ENCODE results near the gene ADCY4. TPM values are rescaled to one million over a fixed set of nuclear protein-coding genes. Genes with fewer than 3 reads are reported as not detected.

ADCY4 gene
- total and polyA plus RNA-seq, 2 of the 13 experiments (the other 11 are each of a cell fraction or from before 2014, with no cell fraction given): 0.03 TPM; not detected in 1

- no peak for TF ChIP-seq ZNF580 (CRISPR knock-in tag; IDR thresholded peaks at IDR 0.05; ENCODE audit: borderline replicate concordance, low read depth)
- no peak for TF ChIP-seq ZC3H4 (CRISPR knock-in tag; IDR thresholded peaks at IDR 0.05; ENCODE audit: borderline replicate concordance)
- peak; percentile 0; the same call in 1 of the 2 replicates for TF ChIP-seq HES4 (CRISPR knock-in tag; IDR thresholded peaks at IDR 0.05; ENCODE audit: borderline replicate concordance)
- no peak for TF ChIP-seq BCL6 (CRISPR knock-in tag; IDR thresholded peaks at IDR 0.05)
- no peak for TF ChIP-seq ZNF770 (CRISPR knock-in tag; IDR thresholded peaks at IDR 0.05)
- 0 out of 2 replicates have a peak, but pooled peaks have one; percentile 4 for TF ChIP-seq PATZ1 (CRISPR knock-in tag; IDR thresholded peaks at IDR 0.05)
- no peak for TF ChIP-seq RFX1 (IDR thresholded peaks at IDR 0.05)
- TF ChIP-seq ZNF776 (CRISPR knock-in tag; IDR thresholded peaks at IDR 0.05): no peak
- no peak for TF ChIP-seq TEF (CRISPR knock-in tag; IDR thresholded peaks at IDR 0.05)
- TF ChIP-seq HOMEZ (CRISPR knock-in tag; IDR thresholded peaks at IDR 0.05; ENCODE audit: low read depth): no peak
- no peak for TF ChIP-seq SP5 (CRISPR knock-in tag; IDR thresholded peaks at IDR 0.05; ENCODE audit: borderline replicate concordance, low read depth)
- TF ChIP-seq XRCC5 (optimal IDR thresholded peaks at IDR 0.05; ENCODE audit: low read length): no peak
- 0 out of 2 replicates have a peak, but pooled peaks have one; percentile 71 for TF ChIP-seq EEA1 (CRISPR knock-in tag; IDR thresholded peaks at IDR 0.05; ENCODE audit: borderline replicate concordance)
- TF ChIP-seq MXD3 (CRISPR knock-in tag; IDR thresholded peaks at IDR 0.05): 0 out of 2 replicates have a peak, but pooled peaks have one; percentile 6
- peak; percentile 74 for TF ChIP-seq SP2 (CRISPR knock-in tag; IDR thresholded peaks at IDR 0.05)
- TF ChIP-seq SNAPC4 (CRISPR knock-in tag; IDR thresholded peaks at IDR 0.05): peak; percentile 12; the same call in 1 of the 2 replicates
- TF ChIP-seq NFYB (CRISPR knock-in tag; IDR thresholded peaks at IDR 0.05): peak; percentile 79
These were observed 32.8 kb upstream of the ADCY4 start, which contains the start of gene NFATC4 (continued) for GRCh38 chr14:24367514-24368211.

Measured in HepG2 (cell line).